GM23338 (cell line): Measurements from ENCODE around the gene ADAM17. TPM values are rescaled to one million over a fixed set of nuclear protein-coding genes. Genes with fewer than 3 reads are reported as not detected.

Experiments
- ATAC-seq: fragments of 200-7000 bp; cut with Tn5 transposase; 3 replicates; pipeline ENCODE4 v1.9.1; 2020
- DNase-seq: peaks from one replicate; pipeline ENCODE4 v3.0.0-alpha.2; 2015; ENCODE audit warnings: low spot score
- H2AFZ ChIP-seq: fragments of 200-600 bp; sonication (generic); 2 replicates; pipeline ENCODE4 v1.8.0; 2016; ENCODE audit warnings: antibody characterized with exemption, mild to moderate bottlenecking, moderate library complexity
- H3F3A ChIP-seq: fragments of 200-600 bp; sonication (generic); replicated peaks from 2 replicates; pipeline ENCODE4 v1.8.0; 2017; ENCODE audit warnings: antibody characterized with exemption, mixed run types, low read depth
- H3K27ac ChIP-seq: fragments of 200-600 bp; sonication (generic); 2 replicates; pipeline ENCODE4 v1.6.1; 2016; ENCODE audit warnings: low read depth
- H3K27me3 ChIP-seq: fragments of 200-600 bp; sonication (generic); 2 replicates; pipeline ENCODE4 v1.8.0; 2016; ENCODE audit warnings: mild to moderate bottlenecking, mixed run types, moderate library complexity; ENCODE audit not compliant: insufficient read depth
- H3K36me3 ChIP-seq: fragments of 200-600 bp; sonication (generic); 2 replicates; pipeline ENCODE4 v1.8.0; 2016; ENCODE audit warnings: mild to moderate bottlenecking; ENCODE audit not compliant: insufficient read depth
- H3K4me1 ChIP-seq: fragments of 200-600 bp; sonication (generic); 2 replicates; pipeline ENCODE4 v1.8.0; 2016; ENCODE audit warnings: mild to moderate bottlenecking, moderate library complexity; ENCODE audit not compliant: insufficient read depth
- H3K4me2 ChIP-seq: fragments of 200-600 bp; sonication (generic); 2 replicates; pipeline ENCODE4 v1.7.1; 2017; ENCODE audit warnings: mixed run types
- H3K4me3 ChIP-seq: fragments of 200-600 bp; sonication (generic); 2 replicates; pipeline ENCODE4 v1.6.1; 2016; ENCODE audit warnings: mixed run types
- H3K79me2 ChIP-seq: fragments of 200-600 bp; sonication (generic); replicated peaks from 2 replicates; pipeline ENCODE4 v1.8.0; 2017; ENCODE audit warnings: mild to moderate bottlenecking; ENCODE audit not compliant: insufficient read depth
- H3K9me2 ChIP-seq: fragments of 200-600 bp; sonication (generic); 2 replicates; pipeline ENCODE4 v1.8.0; 2017; ENCODE audit not compliant: insufficient read depth
- H4K20me1 ChIP-seq: fragments of 200-600 bp; sonication (generic); replicated peaks from 2 replicates; pipeline ENCODE4 v1.8.0; 2017; ENCODE audit warnings: mild to moderate bottlenecking; ENCODE audit not compliant: insufficient read depth
- H3K27ac Mint-ChIP-seq: 2 replicates; pipeline ENCODE4 v1.8.0; 2020; ENCODE audit warnings: inconsistent platforms, mild to moderate bottlenecking, moderate library complexity, mixed read lengths
- H3K27me3 Mint-ChIP-seq: 3 replicates; pipeline ENCODE4 v1.8.0; 2022; ENCODE audit warnings: low read depth, mild to moderate bottlenecking, moderate library complexity, mixed read lengths, inconsistent platforms; ENCODE audit not compliant: insufficient read depth, poor library complexity
- H3K36me3 Mint-ChIP-seq: 3 replicates; pipeline ENCODE4 v1.8.0; 2021; ENCODE audit warnings: low read depth, mild to moderate bottlenecking, inconsistent platforms, moderate library complexity, mixed read lengths
- H3K4me1 Mint-ChIP-seq: 3 replicates; pipeline ENCODE4 v1.8.0; 2020; ENCODE audit warnings: mild to moderate bottlenecking, inconsistent platforms, mixed read lengths
- H3K4me3 Mint-ChIP-seq: 3 replicates; pipeline ENCODE4 v1.8.0; 2021; ENCODE audit warnings: moderate library complexity, mild to moderate bottlenecking, inconsistent platforms, mixed read lengths
- H3K9me3 Mint-ChIP-seq: 3 replicates; pipeline ENCODE4 v1.8.0; 2020; ENCODE audit warnings: moderate library complexity, mild to moderate bottlenecking, inconsistent platforms, mixed read lengths
- CTCF ChIP-seq, 2 experiments: fragments of 200-600 bp in 1 of 2; sonication (generic) in 1 of 2; conservative IDR thresholded peaks; 2 replicates each; pipeline versions ENCODE4 v1.5.1 to v1.6.1; 2016 to 2017; ENCODE audit warnings: antibody characterized with exemption in 2 of 2, low read depth in 2 of 2, mild to moderate bottlenecking in 2 of 2, moderate library complexity in 1 of 2
- EZH2phosphoT487 ChIP-seq: fragments of 200-600 bp; sonication (generic); IDR thresholded peaks from one replicate; pipeline ENCODE4 v1.8.1; 2018; ENCODE audit warnings: antibody characterized with exemption; ENCODE audit not compliant: unreplicated experiment
- NANOG ChIP-seq: IDR thresholded peaks from 2 replicates; pipeline ENCODE4 v1.6.1; 2016; ENCODE audit warnings: antibody characterized with exemption, borderline replicate concordance
- ZNF331 ChIP-seq: fragments of 250-450 bp; sonication (Bioruptor Pico); IDR thresholded peaks from 2 replicates; pipeline ENCODE4 v1.5.0; 2020; ENCODE audit warnings: low read depth, mild to moderate bottlenecking, moderate library complexity
- ZNF462 ChIP-seq: fragments of 250-450 bp; sonication (Bioruptor Pico); IDR thresholded peaks from 2 replicates; pipeline ENCODE4 v1.5.0; 2020; ENCODE audit warnings: mild to moderate bottlenecking, moderate library complexity
- polyA plus RNA-seq: library from polyadenylated mRNA; unstranded; fragments of >200 nt; fragmentation: Nextera tagmentation; extraction: Ambion mirVana; gene quantifications from 2 replicates; pipeline ENCODE4 v1.2.1, GENCODE V29; 2016
- total RNA-seq: library from RNA; depleted of rRNA; stranded (reverse); fragments of >200 nt; shearing (Covaris generic); gene quantifications from 2 replicates; pipeline ENCODE4 v1.2.3, GENCODE V29; 2014

Gene ADAM17
- total and polyA plus RNA-seq, 2 experiments from 2014 or later, result 8.3 to 23.5 TPM

- TF ChIP-seq CTCF (conservative IDR thresholded peaks at IDR 0.05; ENCODE audit: low read depth in 2 of 2), result no peak
Observed at GRCh38 chr2:9558948-9559381, 3.3 kb upstream of the ADAM17 start (continued).

GRCh38 chr2:9556121-9556743 lies 602 bp upstream of the ADAM17 start:
- peaks cover 55% of the 10 kb centered on the region for H3K79me2 ChIP-seq
- ATAC-seq, result peak; percentile 62
- H3K27ac Mint-ChIP-seq, result peak overlapping the region; percentile 99
- H3K9me2 ChIP-seq, result no peaks in the 10 kb centered on the region
- H3K9me3 Mint-ChIP-seq, result no peaks in the 10 kb centered on the region
- peaks cover 23% of the 10 kb centered on the region for H3K4me1 ChIP-seq
- H4K20me1 ChIP-seq, result peaks cover 29% of the 10 kb centered on the region
- peak overlapping the region; percentile 99 for H3K27ac ChIP-seq
- no peak for DNase-seq
- peaks cover 30% of the 10 kb centered on the region for H3K4me1 Mint-ChIP-seq
- peak overlapping the region; percentile 99 for H2AFZ ChIP-seq
- TF ChIP-seq ZNF331 (CRISPR knock-in tag), result no peak
- TF ChIP-seq NANOG, result no peak
- no peak for TF ChIP-seq EZH2phosphoT487
- TF ChIP-seq ZNF462, result no peak
- H3K4me3 ChIP-seq, result peak overlapping the region; percentile 98
- H3K27me3 ChIP-seq, result no peaks in the 10 kb centered on the region
- peak overlapping the region; percentile 98 for H3K4me3 Mint-ChIP-seq
- H3F3A ChIP-seq, result peaks cover 18% of the 10 kb centered on the region
- peak overlapping the region; percentile 95 for H3K4me2 ChIP-seq
- H3K36me3 Mint-ChIP-seq, result peaks cover 6% of the 10 kb centered on the region
- peaks cover 5% of the 10 kb centered on the region for H3K27me3 Mint-ChIP-seq
- H3K36me3 ChIP-seq, result no peaks in the 10 kb centered on the region
